HepG2 (cell line): ENCODE data around the gene LZTS2. TPM values are rescaled to one million over a fixed set of nuclear protein-coding genes. Genes with fewer than 3 reads are reported as not detected.

Source experiments
- CBX5 ChIP-seq: sonication (generic); formaldehyde crosslinking; IDR thresholded peaks from 2 replicates; pipeline ENCODE4 v1.4.0; 2020; ENCODE audit warnings: missing genetic modification reagents, borderline replicate concordance
- CEBPZ ChIP-seq: IDR thresholded peaks from 2 replicates; pipeline ENCODE4 v1.6.1; 2012; ENCODE audit warnings: low read length, improper control_type of control experiment
- GPBP1L1 ChIP-seq: sonication (generic); formaldehyde crosslinking; IDR thresholded peaks from 2 replicates; pipeline ENCODE4 v1.5.0; 2020; ENCODE audit warnings: mild to moderate bottlenecking, missing genetic modification reagents
- KDM6A ChIP-seq: IDR thresholded peaks from 2 replicates; pipeline ENCODE4 v1.6.1; 2016; ENCODE audit warnings: low read depth
- LCORL ChIP-seq, 2 experiments: fragments of 450-650 bp in 1 of 2; sonication (generic) in 1 of 2; formaldehyde crosslinking in 1 of 2; IDR thresholded peaks; 2 replicates each; pipeline versions ENCODE4 v1.5.0 to v1.6.1; 2017 to 2020; ENCODE audit warnings: antibody characterized with exemption in 1 of 2, missing genetic modification reagents in 1 of 2
- RFX3 ChIP-seq: IDR thresholded peaks from 2 replicates; pipeline ENCODE4 v1.6.1; 2016; ENCODE audit warnings: missing biosample characterization, missing genetic modification reagents
- SOX6 ChIP-seq, 2 experiments: fragments of 450-650 bp in 1 of 2; sonication (generic) in 1 of 2; formaldehyde crosslinking in 1 of 2; IDR thresholded peaks; 2 replicates each; pipeline versions ENCODE4 v1.4.0 to v1.6.1; 2017 to 2020; ENCODE audit warnings: antibody characterized with exemption in 1 of 2, mild to moderate bottlenecking in 1 of 2, missing genetic modification reagents in 1 of 2
- STAT5B ChIP-seq: sonication (generic); formaldehyde crosslinking; IDR thresholded peaks from 2 replicates; pipeline ENCODE4 v1.4.0; 2020; ENCODE audit warnings: missing genetic modification reagents
- TP53 ChIP-seq: sonication (generic); formaldehyde crosslinking; conservative IDR thresholded peaks from 2 replicates; pipeline ENCODE4 v1.4.0; 2020; ENCODE audit warnings: missing genetic modification reagents
- ZBTB43 ChIP-seq: sonication (generic); formaldehyde crosslinking; conservative IDR thresholded peaks from 2 replicates; pipeline ENCODE4 v1.4.0; 2020; ENCODE audit warnings: missing genetic modification reagents
- ZFP1 ChIP-seq: IDR thresholded peaks from 2 replicates; pipeline ENCODE4 v1.6.1; 2016
- ZMYM3 ChIP-seq: sonication (generic); formaldehyde crosslinking; IDR thresholded peaks from 2 replicates; pipeline ENCODE4 v1.5.1; 2020; ENCODE audit warnings: mild to moderate bottlenecking, missing genetic modification reagents
- ZNF263 ChIP-seq: sonication (generic); formaldehyde crosslinking; IDR thresholded peaks from 2 replicates; pipeline ENCODE4 v1.4.0; 2020; ENCODE audit warnings: missing genetic modification reagents
- ZNF446 ChIP-seq: sonication (generic); formaldehyde crosslinking; IDR thresholded peaks from 2 replicates; pipeline ENCODE4 v1.5.0; 2020; ENCODE audit warnings: mild to moderate bottlenecking, missing genetic modification reagents
- ZNF577 ChIP-seq: sonication (generic); formaldehyde crosslinking; IDR thresholded peaks from 2 replicates; pipeline ENCODE4 v1.4.0; 2020; ENCODE audit warnings: mild to moderate bottlenecking, low read depth, missing genetic modification reagents, borderline replicate concordance
- polyA plus RNA-seq, 8 experiments: library from polyadenylated mRNA; depleted of rRNA in 3 of 8; stranded (reverse) in 7 of 8; unstranded in 1 of 8; fragments of >200 nt; fragmentation: Illumina TruSeq in 4 of 8; extraction: Trizol in 4 of 8; gene quantifications; 2 replicates each; pipeline versions ENCODE4 v1.2.1 to v1.2.3, GENCODE V29; 2011 to 2016; ENCODE audit warnings: low read depth in 4 of 8, missing spikeins in 1 of 8, mixed read lengths in 1 of 8; ENCODE audit not compliant: insufficient read depth in 1 of 8
- total RNA-seq, 5 experiments: library from RNA; depleted of rRNA; stranded (reverse); fragments of >200 nt; fragmentation: Illumina TruSeq; extraction: Trizol; gene quantifications; 2 replicates each; pipeline ENCODE4 v1.2.3, GENCODE V29; 2016; ENCODE audit warnings: low read depth in 1 of 5
- TF ChIP-seq, protein P1 (sequence below): IDR thresholded peaks from 2 replicates; pipeline ENCODE4 v1.6.1; 2016
- TF ChIP-seq, protein P2 (sequence below): sonication (generic); formaldehyde crosslinking; IDR thresholded peaks from 2 replicates; pipeline ENCODE4 v1.9.0; 2021; ENCODE audit warnings: missing genetic modification reagents, mild to moderate bottlenecking, borderline replicate concordance

Gene LZTS2
- total and polyA plus RNA-seq, 2 of the 13 experiments (the other 11 are each of a cell fraction or from before 2014, with no cell fraction given) = 43.6 to 65.6 TPM

GRCh38 chr10:100997360-100998182 lies 2.0 kb upstream of the LZTS2 start (continued):
- TF ChIP-seq CEBPZ (no peak), CBX5 (CRISPR knock-in tag) (peak; percentile 40; the same call in 1 of the 2 replicates), TP53 (CRISPR knock-in tag) (no peak), ZMYM3 (no peak; the same call in 1 of the 2 replicates), SOX6 (IDR thresholded peaks at IDR 0.05) (no peak), SOX6 (CRISPR knock-in tag; IDR thresholded peaks at IDR 0.05) (no peak), RFX3 (CRISPR knock-in tag) (no peak), LCORL (IDR thresholded peaks at IDR 0.05) (no peak), LCORL (CRISPR knock-in tag; IDR thresholded peaks at IDR 0.05) (peak; percentile 36; the same call in 1 of the 2 replicates), ZBTB43 (CRISPR knock-in tag) (0 out of 2 replicates have a peak, but pooled peaks have one; percentile 46), ZFP1 (CRISPR knock-in tag) (no peak), GPBP1L1 (CRISPR knock-in tag) (no peak), STAT5B (CRISPR knock-in tag) (no peak), KDM6A (CRISPR knock-in tag) (0 out of 2 replicates have a peak, but pooled peaks have one; percentile 5), ZNF577 (CRISPR knock-in tag) (no peak), ZNF263 (CRISPR knock-in tag) (peak; percentile 13; the same call in 1 of the 2 replicates), ZNF446 (CRISPR knock-in tag) (no peak)
- TF ChIP-seq, protein P1, sequence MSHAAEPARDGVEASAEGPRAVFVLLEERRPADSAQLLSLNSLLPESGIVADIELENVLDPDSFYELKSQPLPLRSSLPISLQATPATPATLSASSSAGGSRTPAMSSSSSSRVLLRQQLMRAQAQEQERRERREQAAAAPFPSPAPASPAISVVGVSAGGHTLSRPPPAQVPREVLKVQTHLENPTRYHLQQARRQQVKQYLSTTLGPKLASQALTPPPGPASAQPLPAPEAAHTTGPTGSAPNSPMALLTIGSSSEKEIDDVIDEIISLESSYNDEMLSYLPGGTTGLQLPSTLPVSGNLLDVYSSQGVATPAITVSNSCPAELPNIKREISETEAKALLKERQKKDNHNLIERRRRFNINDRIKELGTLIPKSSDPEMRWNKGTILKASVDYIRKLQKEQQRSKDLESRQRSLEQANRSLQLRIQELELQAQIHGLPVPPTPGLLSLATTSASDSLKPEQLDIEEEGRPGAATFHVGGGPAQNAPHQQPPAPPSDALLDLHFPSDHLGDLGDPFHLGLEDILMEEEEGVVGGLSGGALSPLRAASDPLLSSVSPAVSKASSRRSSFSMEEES (CRISPR knock-in tag) = no peak; the same call in 1 of the 2 replicates
- TF ChIP-seq, protein P2, sequence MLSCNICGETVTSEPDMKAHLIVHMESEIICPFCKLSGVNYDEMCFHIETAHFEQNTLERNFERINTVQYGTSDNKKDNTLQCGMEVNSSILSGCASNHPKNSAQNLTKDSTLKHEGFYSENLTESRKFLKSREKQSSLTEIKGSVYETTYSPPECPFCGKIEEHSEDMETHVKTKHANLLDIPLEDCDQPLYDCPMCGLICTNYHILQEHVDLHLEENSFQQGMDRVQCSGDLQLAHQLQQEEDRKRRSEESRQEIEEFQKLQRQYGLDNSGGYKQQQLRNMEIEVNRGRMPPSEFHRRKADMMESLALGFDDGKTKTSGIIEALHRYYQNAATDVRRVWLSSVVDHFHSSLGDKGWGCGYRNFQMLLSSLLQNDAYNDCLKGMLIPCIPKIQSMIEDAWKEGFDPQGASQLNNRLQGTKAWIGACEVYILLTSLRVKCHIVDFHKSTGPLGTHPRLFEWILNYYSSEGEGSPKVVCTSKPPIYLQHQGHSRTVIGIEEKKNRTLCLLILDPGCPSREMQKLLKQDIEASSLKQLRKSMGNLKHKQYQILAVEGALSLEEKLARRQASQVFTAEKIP = no peak
